Measurements from ENCODE around the gene HSF5.
"Not testable (repeated sequence)": the region's sequence is repeated elsewhere in the genome, so short reads cannot be mapped to it uniquely, and the experiment has no call there.

Gene HSF5

DNA sequence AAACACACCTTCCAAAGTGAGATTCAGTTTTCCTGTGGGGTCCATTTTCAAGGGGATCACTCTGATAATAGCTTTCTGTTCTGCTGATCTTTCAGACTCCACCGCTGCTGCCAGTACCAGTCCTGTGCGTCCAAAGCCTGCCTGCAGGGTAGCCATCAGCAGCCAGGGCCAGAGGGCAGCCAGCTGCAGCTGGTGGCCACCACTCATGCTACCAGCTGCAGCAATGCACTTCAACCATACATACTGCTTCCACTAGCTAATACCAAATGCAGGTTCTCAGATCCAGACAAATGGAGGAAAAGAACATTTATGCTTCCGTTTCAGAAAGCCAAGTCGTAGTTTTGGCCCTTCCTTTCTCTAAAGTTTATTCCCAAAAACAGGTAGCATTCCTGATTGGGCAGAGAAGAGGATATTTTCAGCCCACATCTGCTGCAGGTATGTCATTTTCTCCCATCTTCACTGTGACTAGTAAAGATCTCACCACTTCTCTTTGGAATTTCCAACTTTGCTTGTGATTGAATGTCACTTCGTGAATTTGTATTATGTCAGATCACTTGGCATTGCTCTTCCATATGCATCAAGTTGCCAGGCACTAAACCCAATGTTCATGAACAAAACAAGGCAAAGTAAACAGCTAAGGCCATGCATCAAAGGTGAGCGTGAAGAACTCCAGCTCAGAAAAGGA, 72.7 kb downstream of the HSF5 start:
- FAIRE-seq (peak; percentile 91), DNase-seq (ENCODE audit: low spot score) (peak; percentile 36)

DNA sequence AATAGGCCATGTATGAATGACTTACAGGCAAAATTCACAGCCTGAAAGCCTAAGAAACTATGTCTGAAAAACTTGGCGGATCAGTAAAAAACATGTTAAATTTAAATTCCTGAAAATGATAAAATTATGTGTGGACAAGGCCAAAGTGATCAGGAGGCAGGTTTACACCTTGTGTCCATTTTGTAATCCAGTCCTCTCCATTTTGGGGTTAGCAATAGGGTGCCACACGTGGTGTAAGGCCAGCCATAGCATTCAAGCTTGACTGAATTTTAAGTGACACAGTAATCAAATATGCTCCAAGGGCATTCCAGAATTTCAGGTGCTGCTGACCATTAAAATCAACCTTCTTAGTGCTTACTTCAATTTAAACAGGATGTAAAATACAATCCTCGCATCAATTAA, 73.6 kb downstream of the HSF5 start:
- DNase-seq (ENCODE audit: low spot score) (no peak), FAIRE-seq (no peak)

DNA sequence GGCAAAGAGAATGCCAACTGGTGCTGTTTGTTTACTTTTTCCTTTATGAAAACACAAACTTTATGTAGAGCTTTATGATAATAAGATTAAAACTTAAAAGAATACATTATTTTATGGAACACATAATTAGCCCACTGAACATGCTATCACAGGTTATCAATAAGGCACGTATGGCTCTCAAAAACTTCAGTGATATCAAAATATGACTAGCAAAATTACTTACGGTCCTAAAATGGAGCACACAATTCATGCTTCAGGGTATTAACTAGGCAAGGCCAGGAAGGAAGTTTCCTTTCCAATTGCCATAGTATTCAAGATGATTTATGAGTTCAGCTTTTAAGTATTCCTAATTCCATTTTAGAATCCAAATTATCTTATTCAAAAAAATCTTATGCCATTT, 74.5 kb downstream of the HSF5 start:
- DNase-seq (ENCODE audit: low spot score) (no peak), FAIRE-seq (no peak)

DNA sequence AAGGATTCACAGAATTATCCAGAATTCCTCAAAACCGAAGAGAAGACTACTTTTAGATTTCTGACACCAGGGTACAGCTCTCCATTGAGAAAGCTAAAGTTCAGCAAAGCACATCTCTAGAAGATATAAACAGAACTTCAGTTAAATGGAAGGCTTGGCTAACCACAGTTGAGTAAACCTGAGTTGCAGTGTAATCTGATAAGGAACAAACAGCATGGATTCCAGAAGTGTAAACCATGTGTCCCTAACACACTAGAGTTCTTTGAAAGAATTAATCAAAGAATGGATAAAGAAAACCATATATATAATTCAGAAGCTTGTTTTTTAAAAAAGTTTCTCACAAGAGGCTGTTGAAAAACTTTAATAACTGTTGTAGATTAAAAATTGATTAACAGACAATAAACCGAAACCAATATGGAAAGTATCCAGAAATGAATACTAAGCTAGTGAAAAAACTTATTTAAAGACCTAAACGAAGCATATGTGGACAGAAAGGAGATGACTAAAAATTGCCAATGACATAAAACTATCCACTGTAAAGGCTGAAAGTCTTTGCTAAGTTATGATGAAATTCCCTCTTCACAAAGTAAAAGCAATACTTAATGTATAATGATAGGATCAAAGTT, 75.1 kb downstream of the HSF5 start:
- FAIRE-seq (peak; percentile 13), DNase-seq (ENCODE audit: low spot score) (no peak)

DNA sequence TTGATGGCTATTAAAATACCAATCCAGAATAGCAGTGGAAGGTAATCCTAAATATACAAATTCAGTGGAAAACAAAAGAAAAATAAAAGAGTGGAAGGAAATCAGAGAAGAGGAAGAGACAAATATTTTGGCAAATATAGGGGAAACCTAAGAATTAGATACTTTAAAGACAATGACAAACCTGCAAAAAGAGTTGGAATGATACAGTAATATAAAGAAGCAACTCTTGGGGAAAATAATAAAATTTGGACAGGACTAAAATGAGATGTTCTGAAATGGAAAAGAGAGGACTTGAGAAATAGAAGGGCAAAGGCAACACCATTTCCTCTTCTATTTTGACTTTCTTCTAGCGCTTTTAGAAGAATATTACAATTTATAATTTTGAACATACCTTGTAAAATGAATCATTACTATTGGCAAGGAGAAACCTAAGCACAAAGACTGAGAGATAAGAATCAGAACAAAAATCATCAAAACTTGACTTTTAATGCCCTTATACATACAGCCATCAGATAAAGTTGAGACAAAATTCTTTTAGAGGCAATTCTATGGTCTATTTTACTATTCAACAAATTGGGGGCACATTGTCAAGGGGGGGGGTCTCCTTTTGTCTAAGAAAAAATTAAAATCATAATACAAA, 76.0 kb downstream of the HSF5 start:
- DNase-seq (ENCODE audit: low spot score) (no peak), FAIRE-seq (no peak)

DNA sequence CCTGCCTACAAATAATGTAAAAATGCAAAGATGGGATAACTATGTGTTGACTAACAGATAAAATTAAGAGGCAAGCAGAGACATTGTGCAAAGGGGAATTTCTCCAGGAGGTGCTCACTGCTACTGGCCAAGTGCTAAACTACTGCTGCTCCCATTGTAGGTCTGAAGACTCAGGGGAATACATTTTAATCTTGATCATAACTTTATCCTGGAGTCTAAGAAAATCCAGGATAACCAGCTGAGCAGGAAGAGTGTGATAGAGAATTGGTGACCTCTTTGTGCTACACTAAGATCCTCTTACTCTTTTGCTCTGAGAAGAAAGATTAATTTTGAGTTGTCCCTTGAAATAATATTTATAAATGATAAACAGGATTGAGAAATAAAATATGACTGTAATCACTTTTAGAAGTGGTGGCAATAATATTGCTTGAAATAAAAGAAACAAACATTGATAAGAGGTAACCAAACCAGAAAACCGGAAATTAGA, 76.8 kb downstream of the HSF5 start:
- FAIRE-seq: peak; percentile 20
- no peak for DNase-seq (ENCODE audit: low spot score)

DNA sequence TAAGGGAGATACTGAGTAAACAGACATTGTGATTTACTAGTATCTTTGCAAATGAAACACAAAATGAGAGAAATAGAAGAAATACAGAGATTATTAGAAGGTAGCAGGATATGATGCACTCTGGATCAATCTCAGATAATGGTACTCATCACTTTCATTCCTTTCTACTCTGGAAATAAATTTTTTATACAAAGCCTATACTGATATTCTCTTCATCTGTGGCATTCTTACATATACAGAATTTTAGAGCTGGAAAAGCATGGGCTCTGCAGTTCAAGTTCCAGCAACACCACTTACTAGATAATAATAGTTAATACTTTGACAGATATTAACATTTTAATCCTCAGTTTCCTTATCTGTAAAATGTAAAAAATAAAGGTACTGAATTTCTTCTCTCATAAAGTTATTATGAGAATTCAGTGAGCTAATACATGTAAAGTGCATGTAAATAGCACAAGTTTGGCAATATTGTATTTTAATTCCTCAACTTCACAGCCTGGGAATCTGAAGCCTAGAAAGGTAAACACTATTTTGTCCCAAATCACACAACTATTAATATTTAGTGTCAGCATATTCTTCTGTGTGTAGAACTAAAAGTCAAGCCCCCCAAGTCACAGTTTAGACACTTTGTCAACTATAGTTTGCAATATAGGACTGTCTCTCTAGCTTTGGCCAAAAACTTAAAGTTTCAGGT, 77.3 kb downstream of the HSF5 start:
- FAIRE-seq (no peak), DNase-seq (ENCODE audit: low spot score) (no peak)

DNA sequence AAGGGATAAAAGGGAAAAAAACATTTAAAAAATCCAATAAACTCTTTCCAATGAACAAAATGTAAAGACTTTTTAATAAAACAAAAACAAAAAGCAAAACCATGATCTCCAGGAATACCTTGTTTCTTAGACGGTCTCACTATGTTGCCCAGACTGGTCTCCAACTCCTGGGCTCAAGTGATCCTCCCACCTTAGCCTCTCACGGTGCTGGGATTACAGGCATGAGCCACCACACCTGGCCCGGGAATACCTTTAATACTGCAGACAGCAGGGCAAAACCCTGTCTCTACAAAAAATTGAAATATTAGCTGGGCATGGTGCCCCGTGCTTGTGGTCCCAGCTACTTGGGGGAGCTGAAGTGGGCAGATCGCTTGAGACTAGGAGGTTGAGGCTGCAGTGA, 78.8 kb downstream of the HSF5 start:
- DNase-seq (ENCODE audit: low spot score) (no peak), FAIRE-seq (no peak)

DNA sequence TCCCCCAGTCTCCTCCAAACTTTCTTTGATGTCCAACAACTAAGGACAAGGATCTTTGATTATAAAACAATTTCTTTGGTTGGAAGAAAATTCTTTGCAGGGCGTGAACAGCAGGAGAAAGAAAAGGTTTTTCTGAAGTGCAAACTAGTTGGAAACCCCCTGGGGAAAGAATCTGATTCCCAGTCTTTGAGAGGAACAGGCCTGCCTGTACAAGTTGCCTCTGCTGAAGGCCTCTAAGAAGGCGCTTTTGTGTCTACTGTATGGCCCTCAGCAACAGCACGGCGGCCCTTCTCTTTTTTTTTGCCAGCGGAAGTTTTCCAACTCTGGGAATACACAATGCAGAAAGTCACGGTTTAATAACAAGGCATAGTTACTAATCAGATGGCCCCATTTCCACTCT, 84.9 kb downstream of the HSF5 start:
- no peak for FAIRE-seq
- no peak for DNase-seq (ENCODE audit: low spot score)

DNA sequence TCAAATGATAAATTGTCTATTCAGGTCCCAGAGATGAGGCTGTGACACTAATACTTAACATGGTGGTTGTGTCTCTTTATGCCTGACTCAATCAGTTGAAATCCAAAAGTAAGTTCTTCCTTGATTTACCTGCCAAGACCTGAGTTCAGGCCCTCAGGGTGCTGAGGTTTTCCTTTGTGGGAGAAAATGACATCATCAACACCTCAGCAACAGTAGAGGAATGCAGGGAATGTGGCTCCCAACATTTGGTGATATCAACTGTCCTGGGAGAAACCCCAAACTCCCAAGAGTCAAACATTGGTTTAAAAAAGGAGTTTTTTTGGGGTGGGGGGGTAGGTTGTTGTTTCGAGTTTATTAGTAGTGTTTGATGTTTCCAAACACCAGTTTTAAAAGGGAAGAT, 85.5 kb downstream of the HSF5 start:
- FAIRE-seq: peak; percentile 78
- DNase-seq (ENCODE audit: low spot score): peak; percentile 78

DNA sequence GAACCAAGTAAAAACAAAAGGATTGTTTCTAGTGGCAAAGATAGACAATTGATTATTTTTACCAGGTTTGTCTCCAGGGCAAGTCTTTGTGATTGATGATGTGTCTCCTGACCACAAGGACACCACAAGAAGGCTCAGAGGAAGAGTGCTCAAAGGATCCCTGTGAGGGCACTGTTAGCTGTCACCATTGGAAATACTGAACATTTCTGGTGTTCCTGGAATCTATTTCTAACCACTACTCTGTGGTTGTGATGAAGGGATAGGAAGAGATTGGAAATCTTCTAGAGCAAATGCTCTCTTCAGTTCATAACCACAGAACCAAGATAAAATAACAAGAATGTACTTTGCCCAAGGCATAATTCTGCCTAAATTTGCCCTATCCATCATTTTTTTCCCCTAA, 86.2 kb downstream of the HSF5 start:
- peak; percentile 79 for DNase-seq (ENCODE audit: low spot score)
- FAIRE-seq: peak; percentile 90

DNA sequence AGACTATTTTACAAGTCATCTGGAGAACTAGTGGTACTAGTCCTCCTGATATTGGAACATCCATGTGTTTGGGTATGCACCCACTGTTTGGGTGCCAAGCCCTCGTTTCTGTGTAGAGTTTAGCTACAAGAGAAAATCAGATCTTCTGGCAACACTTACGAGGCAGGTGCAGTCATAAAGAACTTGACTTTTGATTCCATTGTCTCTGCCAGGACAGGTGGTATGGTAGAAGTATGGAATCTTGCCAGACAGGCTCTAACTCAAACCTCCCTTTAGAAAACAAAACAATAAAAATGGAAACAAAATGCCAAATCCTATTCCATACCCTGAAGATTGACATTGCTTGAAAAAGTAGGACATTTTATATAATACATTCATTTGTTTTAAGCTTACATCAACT, 86.9 kb downstream of the HSF5 start:
- FAIRE-seq (peak; percentile 91), DNase-seq (ENCODE audit: low spot score) (no peak)

DNA sequence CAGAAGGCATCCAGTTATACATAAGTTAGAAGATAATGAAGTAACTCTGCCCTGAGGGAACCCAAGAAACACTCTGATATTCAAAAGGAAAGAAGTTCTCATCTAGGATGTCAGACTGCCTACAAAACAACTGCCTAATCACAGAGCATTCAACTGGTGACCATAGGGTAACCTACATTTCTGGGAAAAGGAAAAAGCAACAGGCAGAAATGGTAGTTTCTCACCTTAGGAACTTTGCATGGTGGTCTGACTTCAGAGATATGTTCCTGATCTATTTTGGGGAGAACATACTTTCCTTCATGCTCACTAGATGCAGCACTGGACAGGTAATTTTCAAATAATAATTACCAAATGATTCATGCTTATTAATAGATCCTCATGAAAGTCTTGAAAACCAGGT, 87.4 kb downstream of the HSF5 start:
- no peak for FAIRE-seq
- DNase-seq (ENCODE audit: low spot score): no peak

DNA sequence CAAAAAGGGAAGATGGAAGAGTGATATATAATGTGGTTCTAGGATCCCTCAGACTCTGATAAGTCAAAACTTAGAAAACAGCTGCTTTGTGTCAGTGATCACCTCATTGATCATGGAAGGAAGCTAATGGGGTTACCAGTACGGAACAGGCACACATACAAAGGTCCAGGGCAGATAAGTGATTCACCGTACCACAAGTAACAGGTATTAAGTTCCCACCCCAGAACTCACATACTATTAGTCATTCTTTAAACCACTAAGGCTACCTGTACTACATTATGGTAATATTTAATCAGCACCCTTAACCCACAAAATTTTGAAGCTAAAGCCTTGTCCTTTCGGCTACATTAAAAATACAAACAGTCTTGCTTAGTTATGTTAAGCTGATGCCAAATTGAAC, 88.2 kb downstream of the HSF5 start:
- DNase-seq (ENCODE audit: low spot score) (no peak), FAIRE-seq (peak; percentile 65)

DNA sequence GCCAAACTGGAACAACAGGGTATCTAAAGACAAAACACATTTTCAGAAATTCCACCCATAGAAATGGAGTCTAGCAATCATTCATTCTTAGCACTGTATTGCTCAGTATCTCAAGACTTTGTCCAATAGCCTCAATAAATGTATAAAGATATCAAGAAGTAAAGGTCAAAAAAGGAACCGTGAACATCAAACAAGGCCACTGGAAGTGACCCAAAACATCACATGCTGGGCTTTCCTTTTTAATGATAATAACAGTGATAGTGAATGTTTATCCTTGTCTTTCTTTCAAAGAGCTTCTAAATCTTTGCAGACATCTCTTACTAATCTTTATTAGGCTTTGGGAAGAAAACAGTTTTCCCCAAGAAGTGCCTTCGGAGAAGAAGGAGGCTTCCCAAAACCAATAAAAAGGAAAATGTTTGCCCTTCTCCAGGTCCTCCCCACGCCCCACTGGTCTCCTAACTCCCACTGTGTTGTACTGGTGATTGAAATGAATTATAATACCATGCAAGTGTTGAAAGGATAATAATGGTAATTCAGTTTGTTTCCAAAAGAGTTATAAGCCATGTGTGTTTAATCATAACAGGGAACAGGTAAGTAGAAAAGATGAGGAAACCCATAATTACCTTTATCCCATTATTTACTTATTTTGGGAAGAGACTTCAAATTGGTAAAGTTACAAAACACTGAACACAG, 89.5 kb downstream of the HSF5 start:
- FAIRE-seq (peak; percentile 50), DNase-seq (ENCODE audit: low spot score) (no peak)

DNA sequence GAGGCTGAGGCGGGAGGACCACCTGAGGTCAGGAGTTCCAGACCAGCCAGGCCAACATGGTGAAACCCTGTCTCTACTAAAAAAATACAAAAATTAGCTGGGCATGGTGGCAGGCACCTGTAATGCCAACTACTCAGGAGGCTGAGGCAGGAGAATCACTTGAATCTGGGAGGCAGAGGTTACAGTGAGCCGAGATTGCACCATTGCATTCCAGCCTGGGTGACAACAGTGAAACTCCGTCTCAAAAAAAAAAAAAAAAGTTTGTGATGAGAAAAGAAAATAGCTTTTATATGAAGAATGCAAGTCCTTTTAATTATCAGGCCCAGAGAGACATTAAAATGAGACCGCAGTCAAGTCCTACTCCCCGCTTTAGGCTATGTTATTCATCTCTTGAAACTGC, 90.8 kb downstream of the HSF5 start:
- not testable (repeated sequence) for FAIRE-seq; DNase-seq (ENCODE audit: low spot score)

DNA sequence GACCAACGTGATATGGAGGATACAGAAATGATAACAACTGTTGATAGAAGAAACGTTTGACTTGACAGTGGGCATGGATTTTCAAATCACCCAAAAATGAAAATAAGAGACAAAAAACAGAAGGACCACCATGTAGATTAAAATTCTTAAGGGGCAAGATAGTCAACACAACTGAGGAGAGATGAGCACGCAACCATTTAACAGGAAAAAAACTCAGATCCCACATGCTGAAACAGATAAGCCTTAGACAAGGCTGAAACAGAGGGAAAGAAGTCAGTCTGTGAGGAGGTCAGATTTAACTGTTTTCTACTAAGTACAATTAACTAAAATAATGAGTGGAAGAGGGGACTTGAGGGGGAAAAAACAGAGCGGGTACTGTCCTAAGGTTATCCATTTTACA, 92.0 kb downstream of the HSF5 start:
- DNase-seq (ENCODE audit: low spot score): no peak
- peak; percentile 74 for FAIRE-seq

DNA sequence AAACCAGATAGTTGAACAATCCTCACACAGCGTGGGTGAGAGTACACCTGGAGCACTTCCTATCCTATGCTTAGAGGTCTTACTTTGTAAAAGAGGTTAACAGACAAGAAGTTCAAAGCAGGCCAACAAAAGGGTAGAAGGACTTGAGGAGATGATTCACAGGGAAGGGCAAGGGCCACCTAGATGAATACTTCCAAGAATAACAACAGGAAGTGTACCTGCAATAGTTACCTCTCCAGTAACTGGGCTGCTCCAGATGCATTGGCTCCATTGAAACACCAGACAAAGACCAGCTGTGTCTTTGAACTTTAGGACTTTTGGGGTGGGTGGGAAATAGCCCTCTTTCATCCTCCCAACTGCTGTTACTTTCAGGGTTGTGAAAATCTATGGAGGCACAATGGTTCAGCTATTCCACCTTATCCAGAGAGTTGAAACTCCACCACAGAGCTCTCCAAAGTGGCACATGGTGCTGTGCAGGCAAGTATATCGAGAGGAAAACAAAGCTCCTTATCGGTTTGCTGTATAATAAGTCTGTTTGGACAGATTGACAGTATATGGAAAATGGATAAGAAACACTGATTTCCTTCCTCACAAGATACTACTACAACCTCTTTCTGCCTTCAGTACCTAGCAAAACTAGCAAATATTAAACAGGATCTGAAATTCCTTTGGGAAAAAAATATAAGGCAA, 93.5 kb downstream of the HSF5 start:
- DNase-seq (ENCODE audit: low spot score) (no peak), FAIRE-seq (peak; percentile 83)

DNA sequence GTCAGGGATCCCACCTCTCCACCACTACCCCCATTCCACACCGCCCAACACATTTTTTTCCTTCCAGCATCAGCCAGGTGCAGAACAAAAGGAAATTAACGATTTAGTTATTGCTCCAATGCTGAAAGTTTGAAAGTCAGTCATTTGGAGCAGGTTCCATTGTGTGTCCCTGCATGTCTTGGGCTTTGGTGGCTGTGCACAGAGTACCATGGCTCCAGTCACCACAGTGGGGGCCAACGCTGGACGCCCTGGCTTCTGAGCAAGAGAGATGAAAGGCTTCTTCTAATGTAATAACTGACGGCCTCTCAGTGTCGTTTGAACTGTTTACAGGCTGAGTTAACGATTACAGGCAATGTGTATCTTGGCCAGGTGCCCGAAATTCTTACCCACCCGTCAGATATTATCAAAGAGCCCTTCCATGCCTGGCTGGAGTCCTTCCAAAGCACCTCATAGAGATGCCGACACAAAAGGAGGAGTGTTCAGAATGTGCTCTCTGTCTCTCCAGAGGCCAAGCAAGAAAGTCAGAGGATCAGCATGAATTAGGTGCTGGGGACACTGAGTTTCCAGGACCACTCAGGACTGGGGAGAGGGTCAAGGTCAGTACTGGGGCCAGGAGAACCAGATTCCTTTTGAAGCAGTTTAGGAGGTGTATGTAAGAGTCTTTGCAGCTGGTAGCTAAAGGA, 96.8 kb downstream of the HSF5 start:
- FAIRE-seq (peak; percentile 97), DNase-seq (ENCODE audit: low spot score) (peak; percentile 91)

DNA sequence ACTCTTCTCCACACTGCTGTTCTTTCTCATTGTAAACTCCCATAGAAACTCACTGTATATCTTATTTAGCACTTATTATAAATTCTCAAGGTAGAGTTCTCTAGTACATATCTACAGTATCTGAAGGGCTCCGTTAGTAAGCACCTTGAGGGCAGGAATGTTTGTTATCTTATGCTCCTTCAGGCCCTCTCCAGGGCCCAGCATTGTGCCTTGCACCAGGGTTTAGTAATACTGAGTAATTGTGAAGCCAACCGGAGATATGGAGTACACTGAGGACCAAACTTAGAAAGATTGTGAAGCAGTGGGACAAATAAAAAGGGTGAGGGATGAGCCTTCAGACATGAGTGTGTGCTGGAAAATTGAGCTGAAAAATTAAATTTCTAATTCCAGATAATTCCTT, 97.3 kb downstream of the HSF5 start:
- no peak for FAIRE-seq
- DNase-seq (ENCODE audit: low spot score): no peak
